Activated B cell treated with CpG ODN at 0.5 μM for 24 hours (primary cell): ENCODE results near the gene EPHA1. TPM values are rescaled to one million over a fixed set of nuclear protein-coding genes. Genes with fewer than 3 reads are reported as not detected.

Experiments
- ATAC-seq: fragments of 200-7000 bp; cut with Tn5 transposase; one replicate; pipeline ENCODE4 v1.10.0; 2021; ENCODE audit warnings: low read depth, mild to moderate bottlenecking, moderate library complexity
- CTCF ChIA-PET: fragments of 350-600 bp; sonication (Branson Sonifier 250); formaldehyde crosslinking; loops from one replicate; lab custom pipeline; 2021; ENCODE audit warnings: antibody characterized with exemption; lab: Charles Lee
- POLR2A ChIA-PET: fragments of 350-600 bp; sonication (Branson Sonifier 250); formaldehyde crosslinking; loops from one replicate; lab custom pipeline; 2021; ENCODE audit warnings: antibody characterized with exemption; lab: Charles Lee
- DNase-seq: peaks from one replicate; pipeline ENCODE4 v3.0.0; 2022
- H3K27ac Mint-ChIP-seq: one replicate; pipeline ENCODE4 v1.8.0; 2020; ENCODE audit warnings: mixed read lengths
- H3K27me3 Mint-ChIP-seq: one replicate; pipeline ENCODE4 v1.8.0; 2021; ENCODE audit warnings: mixed read lengths
- H3K36me3 Mint-ChIP-seq: one replicate; pipeline ENCODE4 v1.8.0; 2021; ENCODE audit warnings: low read depth, mixed read lengths
- H3K4me1 Mint-ChIP-seq: one replicate; pipeline ENCODE4 v1.8.0; 2021; ENCODE audit warnings: mixed read lengths
- H3K4me3 Mint-ChIP-seq: one replicate; pipeline ENCODE4 v1.8.0; 2020; ENCODE audit warnings: mild to moderate bottlenecking, mixed read lengths
- H3K9me3 Mint-ChIP-seq: one replicate; pipeline ENCODE4 v1.8.0; 2020; ENCODE audit warnings: mixed read lengths
- intact Hi-C: fragments of 100-400 bp; cut with micrococcal nuclease; formaldehyde crosslinking; loops from one replicate; pipeline ENCODE4 v1.15.1; 2024
- total RNA-seq: library from RNA; stranded (reverse); gene quantifications from 2 replicates; pipeline ENCODE4 v1.2.3, GENCODE V29; 2022
- TF ChIP-seq, protein P1 (sequence below): fragments of 200-600 bp; IDR thresholded peaks from one replicate; pipeline ENCODE4 v1.8.0; 2022; ENCODE audit warnings: antibody characterized with exemption, mild to moderate bottlenecking

EPHA1 gene
- total RNA-seq, 1 donor from 2014 or later = not detected

GRCh38 chr7:143388491-143389101 lies 20.1 kb downstream of the EPHA1 start:
- Mint-ChIP-seq H3K27ac (no peak overlapping the region), H3K27me3 (no peaks in the 10 kb centered on the region), H3K36me3 (peaks cover 44% of the 10 kb centered on the region), H3K9me3 (no peaks in the 10 kb centered on the region), H3K4me1 (no peaks in the 10 kb centered on the region), H3K4me3 (no peak overlapping the region)
- DNase-seq = no peak
- ChIA-PET CTCF (interaction anchor here (1.0 kb wide), 1 partner anchor 9 kb away, joined by 3 read pairs; no protein-coding TSS in a partner anchor), POLR2A (no interaction called here)
- ATAC-seq = no peak
- intact Hi-C loops = loop anchor here (10.0 kb wide), 2 partner anchors 374 to 1446 kb away; partner anchors contain the start of gene TPK1
- TF ChIP-seq, protein P1, sequence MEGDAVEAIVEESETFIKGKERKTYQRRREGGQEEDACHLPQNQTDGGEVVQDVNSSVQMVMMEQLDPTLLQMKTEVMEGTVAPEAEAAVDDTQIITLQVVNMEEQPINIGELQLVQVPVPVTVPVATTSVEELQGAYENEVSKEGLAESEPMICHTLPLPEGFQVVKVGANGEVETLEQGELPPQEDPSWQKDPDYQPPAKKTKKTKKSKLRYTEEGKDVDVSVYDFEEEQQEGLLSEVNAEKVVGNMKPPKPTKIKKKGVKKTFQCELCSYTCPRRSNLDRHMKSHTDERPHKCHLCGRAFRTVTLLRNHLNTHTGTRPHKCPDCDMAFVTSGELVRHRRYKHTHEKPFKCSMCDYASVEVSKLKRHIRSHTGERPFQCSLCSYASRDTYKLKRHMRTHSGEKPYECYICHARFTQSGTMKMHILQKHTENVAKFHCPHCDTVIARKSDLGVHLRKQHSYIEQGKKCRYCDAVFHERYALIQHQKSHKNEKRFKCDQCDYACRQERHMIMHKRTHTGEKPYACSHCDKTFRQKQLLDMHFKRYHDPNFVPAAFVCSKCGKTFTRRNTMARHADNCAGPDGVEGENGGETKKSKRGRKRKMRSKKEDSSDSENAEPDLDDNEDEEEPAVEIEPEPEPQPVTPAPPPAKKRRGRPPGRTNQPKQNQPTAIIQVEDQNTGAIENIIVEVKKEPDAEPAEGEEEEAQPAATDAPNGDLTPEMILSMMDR = no peak

DNA sequence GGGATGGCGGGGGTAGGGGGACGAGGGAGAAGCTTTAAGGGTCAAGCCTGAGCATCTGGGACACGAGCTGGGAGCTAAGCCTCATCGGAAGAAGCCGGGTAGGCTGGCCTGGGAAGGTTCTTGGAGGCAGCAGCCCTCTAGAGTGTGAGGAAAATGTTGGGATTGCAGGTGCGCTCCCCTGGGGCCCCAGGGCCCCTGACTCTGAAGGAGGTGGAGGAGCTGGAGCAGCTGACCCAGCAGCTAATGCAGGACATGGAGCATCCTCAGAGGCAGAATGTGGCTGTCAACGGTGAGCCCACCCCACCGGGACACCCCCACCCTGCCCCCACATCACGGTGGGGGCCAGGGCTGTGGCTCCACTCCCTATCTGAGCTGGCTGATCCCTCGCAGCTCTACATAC lies 20.6 kb downstream of the EPHA1 start:
- Mint-ChIP-seq H3K27ac (no peak overlapping the region), H3K4me1 (no peaks in the 10 kb centered on the region), H3K9me3 (no peaks in the 10 kb centered on the region), H3K27me3 (no peaks in the 10 kb centered on the region), H3K4me3 (no peak overlapping the region), H3K36me3 (peaks cover 44% of the 10 kb centered on the region)
- DNase-seq = no peak
- POLR2A ChIA-PET = no interaction called here
- CTCF ChIA-PET = no interaction called here
- intact Hi-C loops = loop anchor here (10.0 kb wide), 2 partner anchors 373 to 1447 kb away; partner anchors contain the start of gene TPK1
- TF ChIP-seq, protein P1 = no peak
- ATAC-seq = no peak

DNA sequence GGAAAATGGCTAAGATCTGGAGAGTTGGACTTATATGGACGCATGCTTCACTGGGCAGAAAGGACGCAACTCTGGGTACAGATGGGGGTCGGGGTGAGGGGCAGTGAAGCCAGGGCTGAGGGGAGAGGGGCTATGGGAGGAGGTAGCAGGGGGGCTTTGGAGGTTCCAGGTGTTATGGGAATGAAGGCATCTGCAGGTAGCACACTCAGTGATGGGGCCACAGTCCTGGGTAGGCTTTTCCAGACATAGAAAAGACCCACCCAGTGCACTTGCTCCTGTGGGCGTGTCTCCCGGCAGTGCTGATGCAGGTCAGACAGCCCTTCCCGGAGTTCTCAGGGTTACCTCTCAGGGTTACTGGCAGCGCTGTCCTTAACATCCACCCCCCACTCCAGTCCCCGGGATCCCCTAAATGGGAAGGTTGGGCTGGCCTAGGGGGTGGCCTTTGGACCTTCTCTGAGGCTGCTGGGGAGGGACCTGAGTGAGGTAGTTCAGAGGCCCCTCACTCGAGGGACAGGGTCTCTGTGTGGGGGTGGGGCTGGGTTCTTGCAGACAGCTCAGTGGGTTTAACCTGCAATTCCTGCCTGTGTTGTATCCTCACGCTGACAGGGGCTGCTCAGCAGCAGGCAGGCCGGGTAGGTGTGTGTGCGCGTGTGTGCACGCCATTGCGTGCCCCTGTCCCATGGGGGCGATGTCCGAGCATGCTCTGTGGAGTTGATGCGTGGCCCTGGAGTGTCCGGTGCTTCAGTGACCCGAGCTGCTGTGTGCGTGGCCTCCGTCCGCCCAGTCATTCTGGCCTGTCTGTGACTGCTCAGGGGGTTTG lies 21.3 kb downstream of the EPHA1 start:
- POLR2A ChIA-PET = no interaction called here
- ATAC-seq (no peak), DNase-seq (no peak)
- CTCF ChIA-PET = no interaction called here
- intact Hi-C loops = loop anchor here (10.0 kb wide), 2 partner anchors 373 to 1447 kb away; partner anchors contain the start of gene TPK1
- H3K36me3 Mint-ChIP-seq = peaks cover 37% of the 10 kb centered on the region
- TF ChIP-seq, protein P1 = no peak
- H3K4me3 Mint-ChIP-seq = no peak overlapping the region
- no peaks in the 10 kb centered on the region for H3K27me3 Mint-ChIP-seq
- no peaks in the 10 kb centered on the region for H3K9me3 Mint-ChIP-seq
- no peak overlapping the region for H3K27ac Mint-ChIP-seq
- peaks cover 5% of the 10 kb centered on the region for H3K4me1 Mint-ChIP-seq

DNA sequence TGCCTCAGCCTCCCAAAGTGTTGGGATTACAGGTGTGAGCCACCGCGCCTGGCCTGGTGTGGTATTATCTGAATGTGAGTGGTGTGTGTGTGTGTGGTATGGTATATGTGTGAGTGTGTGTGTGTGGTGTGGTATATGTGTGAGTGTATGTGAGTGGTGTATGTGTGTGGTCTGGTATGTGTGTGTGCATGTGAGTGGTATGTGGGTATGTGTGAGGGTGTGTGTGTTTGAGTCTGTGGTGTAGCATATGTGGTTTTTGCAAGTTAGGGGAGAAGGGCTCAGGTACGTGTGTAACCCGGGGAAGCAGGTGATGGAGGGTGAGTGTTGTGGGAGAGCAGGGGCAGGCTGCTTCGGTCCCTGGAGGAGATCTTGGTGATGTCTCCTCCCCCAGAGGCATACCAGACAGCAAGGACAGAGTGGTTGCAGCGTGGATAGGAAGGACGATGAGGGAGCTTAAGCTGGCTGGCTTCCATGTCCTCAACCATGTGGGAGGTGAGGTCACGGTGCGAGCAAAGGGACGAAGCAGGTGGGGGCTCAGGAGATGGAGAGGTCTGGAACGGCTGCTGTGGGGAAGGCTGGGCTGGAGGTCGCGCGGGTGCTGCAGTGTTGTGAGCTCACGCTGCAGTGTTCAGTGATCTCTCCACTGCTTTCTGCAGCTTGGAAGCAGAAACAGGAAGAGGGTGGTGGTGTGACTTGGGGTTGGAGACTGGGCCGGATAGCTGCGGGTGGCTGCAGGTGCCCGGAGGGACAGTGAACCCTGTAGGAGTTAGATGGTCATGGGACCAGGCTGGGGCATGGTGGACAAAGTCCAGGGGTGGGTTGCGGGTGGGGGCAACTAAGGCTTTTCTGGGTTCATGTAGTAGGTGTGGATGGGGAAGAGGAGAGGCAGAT lies 22.5 kb downstream of the EPHA1 start:
- TF ChIP-seq, protein P1 = no peak
- POLR2A ChIA-PET = interaction anchor here (1.0 to 1.2 kb wide), 2 partner anchors 107 to 578 kb away, joined by 3 read pairs; no protein-coding TSS in a partner anchor
- Mint-ChIP-seq H3K36me3 (peaks cover 27% of the 10 kb centered on the region), H3K4me1 (peaks cover 7% of the 10 kb centered on the region), H3K27me3 (no peaks in the 10 kb centered on the region), H3K27ac (no peak overlapping the region), H3K9me3 (no peaks in the 10 kb centered on the region), H3K4me3 (no peak overlapping the region)
- CTCF ChIA-PET = no interaction called here
- intact Hi-C loops = loop anchor here (10.0 kb wide), 2 partner anchors 371 to 1449 kb away; partner anchors contain the start of gene TPK1
- DNase-seq = no peak
- ATAC-seq = no peak
